RWPE2 (cell line): ENCODE data around the gene FAM131C.

Experiments used
- ATAC-seq: fragments of 200-7000 bp; cut with Tn5 transposase; 3 replicates; pipeline ENCODE4 v1.9.1; 2021; ENCODE audit warnings: low read depth
- DNase-seq: peaks from one replicate; pipeline ENCODE4 v3.0.0-alpha.2; 2020; ENCODE audit warnings: low spot score
- H3K27ac ChIP-seq: fragments of 450-650 bp; 2 replicates; pipeline ENCODE4 v1.5.1; 2017; ENCODE audit warnings: mild to moderate bottlenecking; ENCODE audit not compliant: poor library complexity, severe bottlenecking
- H3K27me3 ChIP-seq: fragments of 250-450 bp; sonication (Bioruptor Pico); 2 replicates; pipeline ENCODE4 v1.5.1; 2021; ENCODE audit warnings: mild to moderate bottlenecking, moderate library complexity; ENCODE audit not compliant: insufficient read depth, poor library complexity, severe bottlenecking
- H3K36me3 ChIP-seq: fragments of 250-450 bp; sonication (Bioruptor Pico); 2 replicates; pipeline ENCODE4 v1.5.1; 2020; ENCODE audit warnings: low read depth, mild to moderate bottlenecking, moderate library complexity
- H3K4me1 ChIP-seq: fragments of 250-450 bp; sonication (Bioruptor Pico); 2 replicates; pipeline ENCODE4 v1.5.1; 2021; ENCODE audit warnings: mild to moderate bottlenecking, moderate library complexity; ENCODE audit not compliant: insufficient read depth, poor library complexity, severe bottlenecking
- H3K4me3 ChIP-seq: fragments of 250-450 bp; sonication (Bioruptor Pico); 2 replicates; pipeline ENCODE4 v1.5.1; 2021; ENCODE audit warnings: mild to moderate bottlenecking, moderate library complexity; ENCODE audit not compliant: severe bottlenecking
- H3K9me3 ChIP-seq: fragments of 250-450 bp; sonication (Bioruptor Pico); 2 replicates; pipeline ENCODE4 v1.5.1; 2021; ENCODE audit warnings: mild to moderate bottlenecking, moderate library complexity; ENCODE audit not compliant: severe bottlenecking
- TF ChIP-seq, protein P1 (sequence below): fragments of 450-650 bp; IDR thresholded peaks from one replicate; pipeline ENCODE4 v1.5.1; 2017; ENCODE audit warnings: mild to moderate bottlenecking, moderate library complexity; ENCODE audit not compliant: poor library complexity, severe bottlenecking

Gene FAM131C

GRCh38 chr1:16120407-16120806, 47.0 kb upstream of the FAM131C start:
- DNase-seq (peak; percentile 34), ATAC-seq (peak; percentile 4; the same call in 2 of the 3 replicates)
- peaks cover 26% of the 10 kb centered on the region for H3K36me3 ChIP-seq
- TF ChIP-seq, protein P1, sequence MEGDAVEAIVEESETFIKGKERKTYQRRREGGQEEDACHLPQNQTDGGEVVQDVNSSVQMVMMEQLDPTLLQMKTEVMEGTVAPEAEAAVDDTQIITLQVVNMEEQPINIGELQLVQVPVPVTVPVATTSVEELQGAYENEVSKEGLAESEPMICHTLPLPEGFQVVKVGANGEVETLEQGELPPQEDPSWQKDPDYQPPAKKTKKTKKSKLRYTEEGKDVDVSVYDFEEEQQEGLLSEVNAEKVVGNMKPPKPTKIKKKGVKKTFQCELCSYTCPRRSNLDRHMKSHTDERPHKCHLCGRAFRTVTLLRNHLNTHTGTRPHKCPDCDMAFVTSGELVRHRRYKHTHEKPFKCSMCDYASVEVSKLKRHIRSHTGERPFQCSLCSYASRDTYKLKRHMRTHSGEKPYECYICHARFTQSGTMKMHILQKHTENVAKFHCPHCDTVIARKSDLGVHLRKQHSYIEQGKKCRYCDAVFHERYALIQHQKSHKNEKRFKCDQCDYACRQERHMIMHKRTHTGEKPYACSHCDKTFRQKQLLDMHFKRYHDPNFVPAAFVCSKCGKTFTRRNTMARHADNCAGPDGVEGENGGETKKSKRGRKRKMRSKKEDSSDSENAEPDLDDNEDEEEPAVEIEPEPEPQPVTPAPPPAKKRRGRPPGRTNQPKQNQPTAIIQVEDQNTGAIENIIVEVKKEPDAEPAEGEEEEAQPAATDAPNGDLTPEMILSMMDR = no peak
- H3K4me3 ChIP-seq = no peak overlapping the region
- H3K9me3 ChIP-seq = no peaks in the 10 kb centered on the region
- H3K4me1 ChIP-seq = peaks cover 17% of the 10 kb centered on the region
- peak overlapping the region; percentile 3 for H3K27ac ChIP-seq
- no peaks in the 10 kb centered on the region for H3K27me3 ChIP-seq

GRCh38 chr1:16119926-16120325, 46.5 kb upstream of the FAM131C start:
- peak; percentile 23 for DNase-seq
- Histone ChIP-seq H3K4me3 (no peak overlapping the region), H3K9me3 (no peaks in the 10 kb centered on the region), H3K27ac (peak overlapping the region; percentile 3), H3K4me1 (peaks cover 17% of the 10 kb centered on the region), H3K36me3 (peaks cover 22% of the 10 kb centered on the region), H3K27me3 (no peaks in the 10 kb centered on the region)
- 0 out of 3 replicates have a peak, but pooled peaks have one; percentile 0 for ATAC-seq
- TF ChIP-seq, protein P1 = no peak

- DNase-seq (peak; percentile 30), ATAC-seq (0 out of 3 replicates have a peak, but pooled peaks have one; percentile 1)
- Histone ChIP-seq H3K9me3 (no peaks in the 10 kb centered on the region), H3K4me3 (no peak overlapping the region), H3K36me3 (peaks cover 17% of the 10 kb centered on the region), H3K27ac (no peak overlapping the region), H3K27me3 (no peaks in the 10 kb centered on the region), H3K4me1 (peaks cover 14% of the 10 kb centered on the region)
- TF ChIP-seq, protein P1 = no peak
Observed at GRCh38 chr1:16119504-16119903, 46.1 kb upstream of the FAM131C start.

- no peak for ATAC-seq
- TF ChIP-seq, protein P1 = no peak
- H3K27me3 ChIP-seq = no peaks in the 10 kb centered on the region
- peak; percentile 36 for DNase-seq
- H3K4me1 ChIP-seq = peaks cover 6% of the 10 kb centered on the region
- H3K4me3 ChIP-seq = no peak overlapping the region
- no peaks in the 10 kb centered on the region for H3K9me3 ChIP-seq
- H3K27ac ChIP-seq = no peak overlapping the region
- peaks cover 9% of the 10 kb centered on the region for H3K36me3 ChIP-seq
Observed at GRCh38 chr1:16118706-16119105, 45.3 kb upstream of the FAM131C start.

GRCh38 chr1:16117936-16118335, 44.5 kb upstream of the FAM131C start:
- Histone ChIP-seq H3K27me3 (no peaks in the 10 kb centered on the region), H3K4me1 (peaks cover 2% of the 10 kb centered on the region), H3K36me3 (peaks cover 2% of the 10 kb centered on the region), H3K9me3 (no peaks in the 10 kb centered on the region), H3K4me3 (no peak overlapping the region), H3K27ac (no peak overlapping the region)
- ATAC-seq (no peak), DNase-seq (no peak)
- TF ChIP-seq, protein P1 = no peak
